ENCODE data around the gene ZP3.
"Not testable (repeated sequence)": the region's sequence is repeated elsewhere in the genome, so short reads cannot be mapped to it uniquely, and the experiment has no call there.

ZP3 gene

GRCh38 chr7:76442664-76443446 lies 18.1 kb downstream of the ZP3 start:
- DNase-seq = not testable (repeated sequence)

- not testable (repeated sequence) for DNase-seq
Observed at GRCh38 chr7:76443846-76444245, 19.1 kb downstream of the ZP3 start.

GRCh38 chr7:76445577-76446008 lies 20.8 kb downstream of the ZP3 start:
- not testable (repeated sequence) for DNase-seq

- not testable (repeated sequence) for DNase-seq
Observed at GRCh38 chr7:76457017-76457416, 32.3 kb downstream of the ZP3 start.

- not testable (repeated sequence) for DNase-seq
Observed at GRCh38 chr7:76458504-76458903, 33.8 kb downstream of the ZP3 start.

- not testable (repeated sequence) for DNase-seq
Observed at GRCh38 chr7:76460767-76461166, 36.0 kb downstream of the ZP3 start.

- DNase-seq = not testable (repeated sequence)
Observed at GRCh38 chr7:76461464-76462101, 36.8 kb downstream of the ZP3 start, which contains the start of gene DTX2. Gene DTX2, plus strand, starts transcription at chr7:76461709. Its CDS starts 18,801 bp downstream, at chr7:76480510.

- DNase-seq = not testable (repeated sequence)
Observed at GRCh38 chr7:76462271-76462882, 37.6 kb downstream of the ZP3 start.

GRCh38 chr7:76464959-76465358 lies 40.2 kb downstream of the ZP3 start:
- not testable (repeated sequence) for DNase-seq

- DNase-seq = not testable (repeated sequence)
Observed at GRCh38 chr7:76465950-76466349, 41.2 kb downstream of the ZP3 start.

GRCh38 chr7:76467743-76468404 lies 43.1 kb downstream of the ZP3 start:
- not testable (repeated sequence) for DNase-seq

- DNase-seq = not testable (repeated sequence)
Observed at GRCh38 chr7:76471556-76472221, 46.9 kb downstream of the ZP3 start.

- DNase-seq = not testable (repeated sequence)
Observed at GRCh38 chr7:76473097-76473496, 48.3 kb downstream of the ZP3 start.

GRCh38 chr7:76476280-76476679 lies 51.5 kb downstream of the ZP3 start:
- not testable (repeated sequence) for DNase-seq

- DNase-seq = not testable (repeated sequence)
Observed at GRCh38 chr7:76476742-76477474, 52.2 kb downstream of the ZP3 start.

- not testable (repeated sequence) for DNase-seq
Observed at GRCh38 chr7:76479628-76480027, 54.9 kb downstream of the ZP3 start.

- DNase-seq = not testable (repeated sequence)
Observed at GRCh38 chr7:76480403-76481253, 55.9 kb downstream of the ZP3 start.

GRCh38 chr7:76482660-76483059 lies 57.9 kb downstream of the ZP3 start:
- DNase-seq = not testable (repeated sequence)

GRCh38 chr7:76483081-76483480 lies 58.3 kb downstream of the ZP3 start:
- not testable (repeated sequence) for DNase-seq

GRCh38 chr7:76484456-76484855 lies 59.7 kb downstream of the ZP3 start:
- DNase-seq = not testable (repeated sequence)

Measured in SHP77 (cell line).